HG03442 (cell line): Measurements from ENCODE around the gene TTC16.
A peak's percentile ranks its signal among the peaks of the same experiment; 100 is the strongest.

Source experiments
- ATAC-seq: cut with Tn5 transposase; IDR thresholded peaks from one replicate; pipeline ENCODE4 v1.9.1; 2021; ENCODE audit warnings: mild to moderate bottlenecking, moderate library complexity; ENCODE audit not compliant: unreplicated experiment

TTC16 gene

GRCh38 chr9:127716412-127716811, 533 bp downstream of the TTC16 start:
- ATAC-seq = no peak

GRCh38 chr9:127717766-127718165, 1.9 kb downstream of the TTC16 start:
- no peak for ATAC-seq

GRCh38 chr9:127720031-127720864, 4.4 kb downstream of the TTC16 start:
- no peak for ATAC-seq

DNA sequence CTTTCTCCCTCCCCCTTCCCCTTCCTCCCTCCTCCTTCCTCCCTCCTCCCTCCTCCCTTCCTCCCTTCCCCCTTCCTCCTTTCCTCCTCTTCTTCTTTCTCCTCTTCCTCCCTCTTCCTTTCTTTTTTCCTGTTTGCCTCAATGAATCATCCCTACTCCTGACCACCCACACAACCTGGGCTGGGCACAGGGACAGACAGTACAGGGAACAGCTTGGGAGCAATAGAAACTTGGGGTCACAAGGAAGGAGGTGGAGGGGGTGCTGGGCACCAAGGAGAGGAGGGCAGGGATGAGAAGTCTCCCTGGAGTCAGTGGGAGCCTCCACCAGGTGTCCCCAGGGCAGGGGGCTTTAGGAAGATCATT, 5.0 kb downstream of the TTC16 start:
- no peak for ATAC-seq

DNA sequence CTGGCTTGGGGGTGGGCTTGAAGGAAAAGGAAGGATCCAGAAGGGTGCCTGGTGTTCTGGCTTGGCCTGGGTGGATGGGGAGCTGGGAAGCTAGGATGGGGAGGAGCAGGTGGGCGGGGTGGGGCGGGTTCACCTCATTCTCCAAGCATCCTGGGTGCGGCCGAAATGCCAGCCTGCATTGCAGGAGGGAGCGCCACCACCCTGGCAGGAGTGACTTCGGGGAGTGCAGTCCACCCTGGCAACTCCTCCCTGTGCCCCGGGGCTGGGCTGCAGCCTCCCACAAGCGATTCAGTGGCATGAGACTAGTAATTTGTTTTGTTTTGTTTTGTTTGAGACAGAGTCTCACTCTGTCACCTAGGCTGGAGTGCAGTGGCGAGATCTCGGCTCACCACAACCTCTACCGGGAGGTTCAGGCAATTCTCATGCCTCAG, 5.5 kb downstream of the TTC16 start:
- ATAC-seq = no peak

DNA sequence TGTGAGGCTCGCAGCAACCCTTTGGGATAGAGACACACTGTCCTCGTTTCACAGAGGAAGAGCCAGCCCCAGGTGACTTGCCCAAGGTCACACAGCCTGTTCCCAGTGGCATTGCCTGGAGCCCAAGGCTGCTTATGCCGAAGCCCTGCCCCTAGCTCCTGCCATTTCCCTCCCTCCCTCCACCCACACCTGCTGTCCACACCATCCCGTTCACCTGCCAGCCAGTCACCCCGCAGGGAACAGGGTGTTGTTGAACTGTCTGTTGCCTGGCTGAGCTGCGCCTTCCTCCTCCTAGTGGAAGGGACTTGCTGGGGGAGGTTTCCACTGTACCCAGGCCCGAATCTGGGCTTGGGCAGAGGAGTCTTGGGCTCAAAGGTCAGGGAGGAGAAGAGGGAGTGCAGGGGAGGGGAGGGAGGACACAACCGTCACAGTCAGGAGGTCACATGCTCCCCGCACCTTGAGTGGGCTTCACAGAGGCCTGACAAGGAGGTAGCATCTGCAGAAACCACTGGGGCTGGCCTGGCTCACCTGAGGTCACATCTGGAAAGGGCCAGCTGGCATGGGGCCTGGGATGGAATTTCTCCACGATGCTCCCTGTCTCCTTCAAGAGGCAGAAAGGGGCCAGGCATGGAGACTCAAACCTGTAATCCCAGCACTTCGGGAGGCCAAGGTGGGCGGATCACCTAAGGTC, 6.3 kb downstream of the TTC16 start:
- no peak for ATAC-seq

DNA sequence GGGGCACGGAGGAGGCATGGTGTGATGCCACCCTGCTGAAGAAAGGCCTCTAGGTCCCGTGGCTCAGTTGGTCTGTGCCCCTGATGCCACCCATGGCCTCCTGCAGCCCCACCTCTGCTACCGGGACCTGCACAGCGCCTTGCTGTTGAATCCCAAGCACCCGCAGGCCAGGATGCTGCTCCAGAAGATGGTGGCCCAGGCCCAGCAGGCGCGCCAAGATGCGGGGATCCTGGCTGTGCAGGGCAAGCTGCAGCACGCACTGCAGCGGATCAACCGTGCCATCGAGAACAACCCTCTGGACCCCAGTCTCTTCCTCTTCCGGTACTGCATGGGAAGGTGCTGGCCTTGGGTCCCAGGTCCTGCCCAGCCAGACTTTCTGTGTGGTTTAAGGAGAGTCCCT, 7.1 kb downstream of the TTC16 start:
- no peak for ATAC-seq

DNA sequence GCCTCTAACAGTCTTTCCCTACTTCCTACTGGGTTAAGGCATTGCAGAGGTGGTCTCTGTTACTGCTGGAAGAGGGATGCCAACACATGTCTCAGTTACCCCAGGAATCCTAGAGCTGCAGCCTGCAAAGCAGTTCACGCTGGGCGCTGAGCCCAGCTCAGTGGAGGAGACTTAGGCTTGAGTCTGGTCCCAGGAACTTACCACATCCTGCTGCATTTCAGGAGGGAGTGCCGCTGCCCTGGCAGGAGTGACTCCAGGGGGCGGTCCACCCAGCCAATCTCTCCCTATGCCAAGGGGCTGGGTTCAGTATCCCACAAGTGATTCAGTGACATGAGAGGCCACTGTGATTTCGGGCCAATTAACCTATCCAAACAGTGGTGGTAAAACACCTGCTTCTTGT, 7.6 kb downstream of the TTC16 start:
- no peak for ATAC-seq

DNA sequence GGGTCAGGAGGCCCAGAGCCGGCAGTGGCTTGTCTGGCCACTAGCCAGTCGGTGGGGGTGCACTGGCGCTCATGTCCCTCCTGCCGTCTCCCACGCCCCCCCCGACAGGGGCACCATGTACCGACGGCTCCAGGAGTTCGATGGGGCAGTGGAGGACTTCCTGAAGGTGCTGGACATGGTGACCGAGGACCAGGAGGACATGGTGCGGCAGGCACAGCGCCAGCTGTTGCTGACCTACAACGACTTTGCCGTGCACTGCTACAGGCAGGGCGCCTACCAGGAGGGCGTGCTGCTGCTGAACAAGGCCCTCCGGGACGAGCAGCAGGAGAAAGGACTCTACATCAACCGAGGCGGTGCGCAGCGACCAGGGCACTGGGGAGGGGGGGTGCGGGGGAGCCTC, 8.1 kb downstream of the TTC16 start:
- no peak for ATAC-seq

DNA sequence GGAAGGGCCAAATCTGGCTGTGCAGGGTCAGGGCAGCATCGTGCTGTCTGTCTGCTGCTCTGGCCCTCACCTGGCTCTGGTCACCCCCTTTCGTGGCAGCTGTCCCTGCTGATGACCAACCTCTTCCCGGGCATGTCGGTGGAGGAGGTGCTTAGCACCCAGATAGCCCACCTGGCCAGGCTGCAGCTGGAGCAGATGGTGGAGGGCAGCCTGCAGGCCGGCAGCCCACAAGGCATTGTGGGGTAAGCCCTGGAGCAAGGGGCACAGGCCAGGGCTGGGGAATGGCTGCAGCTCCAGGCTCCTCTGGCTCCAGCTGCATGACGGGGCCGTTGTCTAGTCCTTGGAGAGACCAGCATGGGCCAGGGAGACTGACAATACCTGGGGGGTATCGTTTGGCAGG, 11.0 kb downstream of the TTC16 start:
- no peak for ATAC-seq

- ATAC-seq = no peak
Observed at GRCh38 chr9:127728808-127729207, 12.9 kb downstream of the TTC16 start.

- ATAC-seq = no peak
Observed at GRCh38 chr9:127729522-127730256, 13.8 kb downstream of the TTC16 start.

DNA sequence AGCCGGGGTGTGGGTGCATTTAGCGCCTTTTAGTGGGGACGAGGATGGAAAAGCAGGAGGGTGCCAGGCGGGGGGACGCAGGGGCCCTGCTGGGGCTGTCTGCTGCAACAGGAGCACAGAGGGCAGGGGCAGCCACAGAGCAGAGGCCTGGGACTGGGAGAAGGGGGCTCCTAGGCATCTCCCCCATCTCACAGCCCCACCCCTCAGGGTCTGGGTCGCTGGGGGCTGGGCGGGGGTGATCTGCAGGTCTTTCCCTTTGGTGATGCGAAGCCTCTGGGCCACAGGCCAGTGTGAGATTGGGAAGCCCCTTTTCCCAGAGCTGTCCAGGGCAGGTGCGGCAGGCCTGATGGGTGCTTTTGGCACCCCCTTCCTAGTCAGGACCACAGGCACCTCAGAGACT, 14.4 kb downstream of the TTC16 start:
- ATAC-seq = no peak

DNA sequence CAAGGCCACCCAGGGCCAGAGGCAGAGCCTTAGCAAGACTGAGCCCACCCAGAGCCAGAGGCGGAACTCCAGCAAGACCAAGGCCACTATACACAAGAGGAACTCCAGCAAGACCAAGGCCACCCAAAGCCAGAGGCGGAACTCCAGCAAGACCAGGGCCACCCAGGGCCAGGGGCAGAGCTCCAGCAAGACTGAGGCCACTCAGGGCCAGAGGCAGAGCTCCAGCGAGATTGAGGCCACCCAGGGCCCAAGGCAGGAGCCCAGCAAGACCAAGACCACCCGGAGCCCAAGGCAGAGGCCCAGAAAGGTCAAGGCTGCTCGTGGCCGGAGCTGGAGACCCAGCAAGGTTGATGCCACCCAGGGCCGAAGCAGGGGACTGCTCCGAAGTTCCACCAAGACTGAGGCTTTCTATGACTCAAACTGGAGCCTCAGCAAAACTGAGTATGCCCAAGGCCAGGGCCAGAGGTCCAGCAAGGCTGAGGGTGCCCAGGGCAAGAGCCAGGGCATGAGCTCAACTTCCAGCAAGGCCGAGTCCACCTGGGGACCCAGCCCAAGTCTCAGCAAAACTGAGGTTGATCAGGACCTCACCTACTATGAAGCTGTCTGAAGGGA, 15.0 kb downstream of the TTC16 start:
- ATAC-seq = no peak

DNA sequence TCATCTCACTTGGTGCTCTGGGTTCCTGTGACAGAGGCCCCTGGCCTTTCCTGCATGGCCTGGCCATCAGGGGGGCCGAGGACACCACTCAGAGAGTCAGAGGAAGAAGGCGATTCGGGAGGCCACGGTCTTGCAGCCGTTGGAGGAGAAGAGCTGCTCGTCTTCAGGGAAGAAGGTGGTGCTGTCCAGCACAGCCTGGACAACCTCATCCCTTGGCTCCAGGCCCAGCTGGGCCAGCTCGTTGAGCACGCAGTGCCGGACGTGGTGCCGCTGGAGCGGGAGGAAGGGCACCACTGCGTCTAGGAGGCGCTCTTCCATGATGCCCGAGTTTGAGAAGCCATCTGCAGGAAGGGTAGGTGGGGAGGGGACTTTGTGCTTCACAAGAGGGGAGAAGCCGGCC, 16.1 kb downstream of the TTC16 start:
- no peak for ATAC-seq

DNA sequence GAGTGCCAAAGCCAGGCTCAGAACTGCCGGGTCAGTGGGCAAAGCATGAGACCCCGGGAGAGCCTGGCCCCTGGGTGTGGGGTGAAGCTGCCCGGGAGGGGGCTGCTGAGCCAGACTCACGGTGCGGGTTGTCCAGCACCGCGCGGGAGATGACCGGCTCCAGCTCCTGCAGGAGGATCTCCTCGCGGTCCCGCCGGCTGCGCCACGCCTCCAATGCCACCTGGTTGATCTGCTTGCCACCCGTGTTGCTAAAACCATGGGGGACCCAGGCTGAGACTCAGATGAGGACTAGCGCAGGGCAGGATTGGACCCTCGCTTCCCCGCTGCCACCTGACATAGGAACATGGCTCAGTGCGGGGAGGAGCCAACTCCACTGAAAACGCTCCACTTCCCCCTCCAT, 16.6 kb downstream of the TTC16 start:
- ATAC-seq = no peak

DNA sequence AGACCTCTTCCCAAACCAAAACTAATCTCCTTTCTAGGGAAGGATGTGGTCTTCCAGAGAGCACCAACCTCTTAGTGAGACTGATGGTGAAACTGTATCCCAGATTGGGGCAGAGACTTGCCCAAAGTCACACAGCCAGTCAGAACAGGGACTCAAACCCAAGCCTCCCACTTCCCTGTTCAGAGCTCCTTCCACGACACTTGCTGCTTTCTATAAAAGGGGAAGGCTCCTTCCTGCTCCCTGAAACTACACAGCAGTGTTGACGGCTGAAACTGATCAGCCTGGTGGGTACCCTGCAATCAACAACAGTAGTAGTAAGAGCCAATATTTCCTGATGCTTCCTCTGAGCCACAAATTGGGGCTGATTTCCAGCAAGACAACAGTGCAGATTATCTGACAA, 17.7 kb downstream of the TTC16 start:
- ATAC-seq = no peak

DNA sequence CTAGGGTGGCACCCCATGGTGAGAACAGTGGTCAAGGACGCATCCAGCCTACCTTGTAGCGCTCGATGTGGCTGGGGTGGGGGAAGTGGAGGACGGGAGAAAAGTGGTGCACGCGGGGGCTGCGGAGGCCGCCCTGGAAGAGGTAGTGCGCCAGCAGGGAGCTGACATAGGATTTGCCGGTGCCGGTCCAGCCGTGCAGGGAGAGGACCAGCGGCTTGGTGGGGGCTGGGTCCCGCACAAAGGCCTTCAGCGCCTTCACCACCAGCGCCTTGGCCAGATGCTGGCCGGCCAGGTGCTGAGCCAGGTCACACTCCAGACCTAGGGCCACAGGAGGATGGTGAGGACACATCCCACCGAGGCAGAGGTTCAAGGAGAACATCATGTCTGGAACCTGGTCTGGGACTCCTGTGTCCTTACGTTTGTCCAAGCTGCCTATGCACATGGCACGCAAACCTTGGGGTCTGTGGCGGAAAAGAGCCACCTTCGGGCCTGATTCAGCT, 18.4 kb downstream of the TTC16 start:
- ATAC-seq = no peak

DNA sequence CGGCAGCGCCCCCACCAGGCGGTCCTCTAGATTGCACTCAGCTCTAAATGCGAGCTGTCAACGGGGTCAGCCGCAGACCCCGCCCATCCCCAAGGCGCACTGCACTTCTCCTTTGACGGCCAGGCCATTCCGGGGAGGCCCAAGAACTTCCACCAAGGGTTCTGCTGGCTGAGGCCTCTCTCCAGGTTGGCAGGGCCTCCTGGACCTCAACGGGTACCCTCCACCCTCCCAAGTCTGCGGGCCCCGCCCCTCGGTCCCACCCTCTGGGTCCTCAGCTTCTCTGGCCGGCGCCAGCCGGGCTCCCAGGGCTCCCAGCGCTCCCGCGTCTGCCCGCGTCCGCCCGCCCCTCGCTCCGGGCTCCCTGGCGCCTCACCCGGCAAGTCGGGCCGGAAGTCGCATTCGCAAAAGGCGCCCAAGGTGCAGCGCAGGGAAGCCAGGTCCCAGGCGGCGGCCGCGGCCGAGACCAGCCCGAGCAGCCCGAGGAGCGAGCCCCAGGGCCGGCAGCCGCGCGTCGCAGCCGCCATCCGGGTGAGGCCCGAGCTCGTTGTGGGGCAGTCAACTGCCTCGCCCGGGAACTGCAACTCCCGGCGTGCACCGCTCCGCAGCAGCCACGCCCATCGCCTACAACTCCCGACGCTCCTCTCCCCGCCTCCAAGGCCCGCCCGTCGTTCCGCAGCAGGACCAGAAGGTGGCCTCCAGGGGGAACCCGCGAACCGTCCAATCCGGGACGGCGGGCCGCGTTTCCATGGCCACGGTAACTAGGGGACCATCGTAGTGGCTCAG, 19.1 kb downstream of the TTC16 start, which contains the start of gene TOR2A:
TOR2A (minus strand) TSS at position 548 of the 783 bp plus-strand sequence; CDS start at position 524, 24 bp downstream.
- ATAC-seq = peak; percentile 88

GRCh38 chr9:127735530-127736185, 19.8 kb downstream of the TTC16 start:
- ATAC-seq = no peak
